ENCODE data around the gene OR5B12.
"Not testable (repeated sequence)": the region's sequence is repeated elsewhere in the genome, so short reads cannot be mapped to it uniquely, and the experiment has no call there.

Gene OR5B12

DNA sequence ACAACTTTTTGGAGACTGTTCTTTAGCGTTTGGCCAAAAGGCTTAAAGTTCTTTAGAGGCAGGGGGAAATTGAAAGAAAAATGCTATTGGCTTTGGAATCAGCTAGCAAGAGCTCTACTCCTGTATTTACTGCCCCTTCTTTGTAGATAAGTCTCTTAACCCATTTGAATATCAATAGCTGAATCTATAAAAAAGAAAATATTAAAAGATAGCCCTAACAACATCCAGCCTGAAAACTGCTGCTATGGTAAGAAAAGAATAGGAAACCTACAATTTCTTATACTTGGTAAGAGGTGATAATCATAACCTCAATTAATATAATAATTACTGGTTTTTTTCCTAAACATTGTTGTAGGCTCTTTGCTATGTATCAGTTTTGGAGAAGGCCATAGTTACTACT is at the start of gene OR5B12:
Gene OR5B12 (minus strand): TSS at position 101 of the 400 bp plus-strand sequence. CDS start 2,085 bp downstream, outside the sequence.
- no peak for DNase-seq

DNA sequence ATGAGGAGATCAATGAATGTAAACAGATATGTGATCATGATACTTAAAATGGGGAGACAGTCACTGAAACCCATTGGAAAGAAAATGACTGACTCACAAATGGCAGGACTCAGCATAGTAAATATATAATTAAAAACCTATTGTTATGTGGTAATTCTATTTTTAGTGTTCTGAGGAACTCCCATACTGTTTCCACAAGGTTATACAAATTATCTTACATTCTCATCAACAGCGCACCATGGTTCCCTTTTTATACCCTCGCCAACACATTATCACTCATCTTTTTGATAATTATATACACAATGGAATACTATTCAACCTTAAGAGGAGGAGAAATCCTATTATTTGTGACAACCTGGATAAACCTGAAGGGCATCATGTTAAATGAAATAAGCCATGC is 48.8 kb upstream of the OR5B12 start:
- no peak for DNase-seq

DNA sequence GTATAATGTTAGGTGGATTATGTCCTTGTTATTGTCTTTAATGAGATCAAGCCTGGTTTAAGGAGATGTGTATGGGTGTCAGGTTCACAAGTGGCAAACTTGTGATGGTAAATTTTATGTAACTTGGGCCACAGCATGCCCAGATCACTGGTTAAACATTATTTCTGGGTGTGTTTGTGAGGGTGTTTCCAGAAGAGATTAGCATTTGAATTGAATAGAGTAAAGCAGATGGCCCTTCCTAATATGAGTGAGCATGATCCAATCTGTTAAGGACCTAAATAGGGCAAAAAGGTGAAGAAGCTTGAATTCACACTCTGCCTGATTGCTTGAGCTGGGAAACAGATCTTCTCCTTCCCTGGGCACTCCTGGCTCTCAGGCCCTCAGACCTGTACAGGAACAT is 45.1 kb upstream of the OR5B12 start:
- no peak for DNase-seq

DNA sequence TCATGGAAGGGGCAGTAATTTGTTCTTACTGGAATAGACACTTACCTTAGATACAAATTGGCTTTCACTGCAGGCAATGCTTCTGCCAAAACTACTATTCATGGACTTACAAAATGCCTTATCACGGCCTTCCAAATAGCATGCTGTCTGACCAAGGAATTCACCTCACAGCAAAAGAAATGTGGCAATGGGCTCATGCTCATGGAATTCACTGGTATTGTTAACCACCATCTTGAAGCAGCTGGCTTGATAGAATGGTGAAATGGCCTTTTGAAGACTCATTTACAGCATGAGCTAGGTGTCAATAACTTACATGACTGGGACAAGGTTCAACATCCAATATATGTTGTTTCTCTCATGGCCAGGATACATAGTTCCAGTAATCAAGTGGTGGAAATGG is 43.9 kb upstream of the OR5B12 start:
- no peak for DNase-seq

DNA sequence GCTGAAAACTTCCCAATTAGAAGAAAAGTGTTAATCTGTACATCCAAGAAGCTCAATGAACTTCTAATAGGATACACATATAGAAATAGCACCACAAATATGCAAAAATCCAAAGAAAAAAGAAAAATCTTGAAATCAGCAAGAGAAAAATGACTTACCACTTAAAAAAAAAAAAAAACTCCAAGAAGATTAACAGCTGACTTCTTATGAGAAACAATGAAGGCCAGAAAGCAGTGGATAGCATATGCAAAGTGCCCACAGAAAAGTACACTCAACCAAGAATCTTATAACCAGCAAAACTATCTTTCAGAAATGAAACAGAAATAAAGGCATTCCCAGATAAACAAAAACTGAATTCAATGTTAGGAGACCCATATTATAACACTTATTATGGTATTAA is 29.9 kb upstream of the OR5B12 start:
- DNase-seq, result no peak

DNA sequence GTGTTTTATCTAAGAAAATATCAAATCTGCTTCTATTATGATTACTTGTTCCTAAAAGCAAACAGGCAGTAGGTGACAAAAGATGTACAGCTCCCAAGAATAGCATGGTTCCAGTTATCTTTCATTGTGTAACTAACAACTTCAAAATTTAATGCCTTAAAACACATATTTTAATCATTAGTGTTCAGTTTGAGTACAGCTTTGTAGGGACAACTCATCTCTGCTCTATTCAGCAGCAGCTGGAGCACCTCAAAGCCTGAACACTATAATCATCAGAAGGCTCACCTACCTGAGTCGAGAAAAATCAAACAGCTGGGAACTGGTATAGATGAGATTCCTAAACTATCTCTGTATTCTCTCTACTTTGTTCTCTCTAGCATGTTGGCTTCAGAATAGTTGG is 24.3 kb upstream of the OR5B12 start:
- DNase-seq, result no peak

DNA sequence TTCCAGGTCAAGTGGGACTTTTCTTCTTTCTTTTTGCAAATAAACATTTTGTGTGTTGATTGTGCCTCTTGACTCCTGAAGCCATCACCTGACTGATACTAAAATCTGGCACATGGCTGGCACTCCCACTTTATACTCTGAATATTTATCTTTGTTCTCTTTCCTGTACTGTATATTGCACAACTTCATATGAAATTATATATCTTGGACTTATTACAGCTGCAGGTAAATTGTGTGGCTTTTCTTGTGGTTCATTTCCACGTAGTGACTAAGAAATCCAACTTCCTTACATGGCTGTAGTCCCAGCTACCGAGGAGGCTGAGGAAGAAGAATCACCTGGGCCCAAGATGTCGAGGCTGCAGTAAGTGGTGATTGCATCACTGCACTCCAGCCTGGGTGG is 23.7 kb upstream of the OR5B12 start:
- DNase-seq, result no peak

DNA sequence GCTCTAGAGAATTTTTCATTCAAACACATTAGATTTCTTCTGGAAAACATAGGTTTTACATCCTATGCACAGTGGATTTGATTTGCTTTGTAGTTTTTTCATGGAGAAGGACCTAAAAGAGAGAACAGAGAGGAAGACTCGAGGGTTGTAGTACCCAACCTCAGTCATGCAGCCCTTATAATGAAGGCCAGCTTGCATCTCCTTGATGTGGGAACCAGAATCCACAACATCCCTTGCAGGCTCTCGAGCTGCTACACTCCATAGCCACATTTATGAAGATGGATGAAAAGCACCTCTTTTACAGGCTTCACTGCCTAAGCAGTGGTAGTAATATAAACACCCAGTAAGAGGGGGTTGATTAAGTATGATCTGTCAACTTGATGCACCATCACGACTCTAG is 9.5 kb upstream of the OR5B12 start:
- DNase-seq, result no peak

DNA sequence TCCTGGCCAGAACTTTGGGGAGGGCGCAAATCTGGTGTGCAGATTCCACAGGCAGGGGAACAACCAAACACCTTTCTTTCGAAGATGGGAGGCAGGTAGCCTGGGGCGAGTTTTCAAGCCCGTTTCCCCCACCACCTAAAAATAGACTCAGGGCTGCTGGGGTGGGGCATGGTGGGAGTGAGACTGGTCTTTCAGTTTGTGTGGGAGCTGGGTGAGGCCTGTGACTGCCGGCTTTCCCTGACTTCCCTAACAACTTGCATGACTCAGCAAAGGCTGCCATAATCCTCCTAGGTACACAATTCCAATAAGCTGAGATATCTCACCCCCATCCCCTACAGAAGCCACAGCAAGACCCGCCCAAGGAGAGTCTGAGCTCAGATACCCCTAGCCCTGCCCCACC is 4.3 kb upstream of the OR5B12 start:
- DNase-seq, result no peak

DNA sequence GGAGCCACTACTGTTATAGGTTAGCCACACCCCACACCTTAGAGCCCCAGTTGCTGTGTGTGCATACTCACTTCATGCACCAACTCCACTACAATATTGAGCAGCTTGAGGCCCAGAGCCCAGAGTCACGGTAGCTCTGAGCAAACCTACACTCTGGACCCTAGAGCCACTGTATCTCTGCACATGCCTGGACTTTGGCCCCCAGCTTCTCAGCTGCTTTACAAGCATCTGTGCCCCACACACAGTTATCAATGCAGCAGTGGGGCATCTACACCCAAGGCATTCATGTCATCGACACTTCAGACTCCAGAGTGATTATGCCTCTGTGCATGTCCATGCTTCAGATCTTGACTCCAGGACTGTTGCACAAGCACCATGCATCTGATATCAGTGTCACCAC is 2.3 kb upstream of the OR5B12 start:
- no peak for DNase-seq

DNA sequence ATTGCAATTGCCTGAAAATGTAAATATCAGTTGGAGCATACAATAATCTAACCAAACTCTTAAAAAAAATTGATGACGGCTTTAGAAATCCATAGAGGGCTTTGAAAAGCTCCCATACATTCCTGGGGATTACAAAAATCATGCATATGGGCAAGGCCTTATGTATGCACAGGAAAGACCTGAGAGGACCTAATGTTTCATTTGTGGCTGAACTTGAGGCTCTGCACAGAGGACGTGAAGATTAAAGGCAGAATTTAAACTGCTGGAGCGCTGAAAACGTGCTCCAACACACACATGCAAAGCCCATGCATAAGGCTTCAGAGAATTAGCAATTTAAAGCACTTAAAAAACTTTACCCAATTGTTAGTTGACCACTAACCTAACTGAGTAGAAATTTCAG is 3.5 kb downstream of the OR5B12 start:
- DNase-seq, result no peak

DNA sequence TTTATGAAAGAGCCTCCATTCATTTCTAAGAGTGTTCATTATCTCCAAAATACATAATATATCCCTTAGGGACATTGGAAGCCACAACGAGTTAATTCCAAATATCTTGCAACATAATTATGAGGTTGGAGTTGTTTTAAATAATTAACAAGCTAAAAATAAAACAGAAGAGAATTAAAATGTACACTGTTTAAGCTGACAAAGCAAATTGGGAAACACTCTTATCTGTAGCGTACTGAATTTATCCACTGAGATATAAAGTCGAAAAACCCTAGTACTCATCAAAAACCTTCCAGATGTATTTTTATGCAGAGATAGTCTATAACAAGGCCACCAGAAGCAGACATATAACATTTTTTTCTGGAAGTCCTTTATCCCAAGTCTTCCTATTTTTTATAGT is 7.8 kb downstream of the OR5B12 start:
- no peak for DNase-seq

DNA sequence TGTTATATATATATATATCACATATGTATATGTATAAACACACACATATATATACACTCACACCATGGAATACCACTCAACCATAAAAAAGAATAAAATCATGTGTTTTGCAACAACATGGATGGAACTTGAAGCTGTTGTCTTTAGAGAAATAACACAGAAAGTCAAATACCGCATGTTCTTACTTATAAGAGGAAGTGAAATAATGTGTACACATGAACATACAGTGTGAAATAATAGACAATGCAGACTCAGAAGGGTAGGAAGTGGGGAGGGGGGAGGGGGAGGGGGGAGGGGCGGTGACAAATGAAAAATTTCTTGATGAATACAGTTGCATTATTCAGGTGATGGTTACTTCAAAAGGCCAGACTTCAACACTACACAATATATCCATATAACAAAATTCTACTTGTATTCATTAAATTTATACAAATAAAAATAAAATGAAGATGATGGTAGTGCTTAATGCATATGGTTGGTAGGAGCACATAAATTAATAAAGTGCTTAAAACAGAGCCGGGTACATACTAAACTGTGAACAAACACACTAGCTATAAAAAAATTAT is 8.3 kb downstream of the OR5B12 start:
- DNase-seq, result peak in 1 of 3 donors; percentile 2

DNA sequence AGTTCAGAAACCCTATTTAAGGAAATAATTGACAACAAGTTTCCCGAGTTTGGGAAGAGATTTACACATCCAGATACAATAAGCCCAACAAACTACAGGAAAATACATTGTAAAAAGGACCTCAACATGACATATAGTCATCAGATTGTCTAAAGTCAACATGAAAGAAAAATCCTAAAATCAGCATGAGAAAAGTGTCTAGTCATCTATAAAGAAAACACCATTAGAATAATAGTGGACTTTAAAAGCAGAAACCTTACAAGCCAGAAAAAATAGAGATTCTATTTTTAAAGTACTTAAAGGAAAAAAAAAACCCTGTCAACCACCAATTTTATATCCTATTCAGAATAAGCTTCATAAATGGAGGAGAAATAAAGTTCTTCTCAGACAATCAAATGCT is 12.8 kb downstream of the OR5B12 start:
- DNase-seq, result no peak

DNA sequence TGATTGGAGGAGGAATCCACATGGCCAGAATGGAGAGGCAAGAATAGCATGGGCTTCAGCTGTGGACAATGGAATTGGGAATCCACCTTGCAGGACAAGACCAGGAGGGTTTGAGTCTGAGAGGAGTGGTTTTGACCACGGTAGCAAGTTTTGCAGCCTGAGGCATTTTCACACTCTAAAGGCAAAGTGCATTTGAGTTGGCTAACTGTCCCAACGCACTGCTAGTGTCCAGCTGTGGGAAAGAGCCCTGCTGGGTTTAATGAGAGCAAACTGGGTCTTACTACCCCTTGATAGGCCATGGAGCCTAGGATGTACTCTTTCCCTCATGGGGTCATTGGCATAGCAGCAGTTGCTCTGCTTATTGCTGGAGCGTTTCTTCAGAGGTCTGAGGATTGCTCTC is 14.0 kb downstream of the OR5B12 start, which contains the start of gene OR5B2:
Gene OR5B2 (minus strand): TSS at position 101 of the 400 bp plus-strand sequence. CDS start 4,860 bp downstream, outside the sequence.
- no peak for DNase-seq

DNA sequence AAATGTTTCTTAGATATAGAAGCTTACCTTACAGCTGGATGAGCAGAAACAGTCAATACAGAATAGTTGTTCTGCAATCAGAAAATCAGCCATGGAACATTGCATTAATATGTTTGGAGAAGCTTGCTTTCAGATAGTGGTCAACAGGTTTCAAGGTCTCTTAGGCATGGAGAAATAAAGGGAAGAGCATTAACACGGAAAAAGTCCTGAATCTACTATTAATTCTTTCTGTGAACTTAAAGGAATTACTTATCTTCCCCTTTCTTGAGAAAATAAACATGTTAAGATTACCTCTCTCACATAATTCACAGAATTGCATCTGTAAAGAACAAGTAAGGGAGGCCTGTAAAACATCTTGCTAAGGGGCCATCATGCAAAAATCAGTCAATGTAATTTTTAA is 35.3 kb downstream of the OR5B12 start, which contains the start of gene OR5B3:
Gene OR5B3 (minus strand): TSS at position 101 of the 400 bp plus-strand sequence. CDS start 3,465 bp downstream, outside the sequence.
- no peak for DNase-seq

DNA sequence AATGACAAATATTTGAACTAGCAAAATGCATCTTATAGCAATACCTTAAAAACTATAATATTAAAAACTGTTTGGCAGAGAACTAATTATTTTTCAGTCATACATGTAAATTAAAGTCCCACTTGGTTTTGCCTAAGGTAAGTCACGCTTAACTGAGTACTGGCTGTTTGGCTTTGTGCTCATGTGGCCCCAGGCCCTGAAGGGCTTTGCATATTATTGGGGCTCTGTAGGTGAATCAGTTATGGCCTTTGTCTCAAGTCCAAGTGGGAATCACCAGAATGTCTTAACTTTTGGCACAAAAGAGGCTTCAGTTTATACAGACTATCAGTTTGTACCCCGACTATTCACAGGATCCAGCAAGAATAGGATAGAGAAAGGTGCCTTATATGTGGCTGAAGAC is 42.4 kb downstream of the OR5B12 start:
- not testable (repeated sequence) for DNase-seq

DNA sequence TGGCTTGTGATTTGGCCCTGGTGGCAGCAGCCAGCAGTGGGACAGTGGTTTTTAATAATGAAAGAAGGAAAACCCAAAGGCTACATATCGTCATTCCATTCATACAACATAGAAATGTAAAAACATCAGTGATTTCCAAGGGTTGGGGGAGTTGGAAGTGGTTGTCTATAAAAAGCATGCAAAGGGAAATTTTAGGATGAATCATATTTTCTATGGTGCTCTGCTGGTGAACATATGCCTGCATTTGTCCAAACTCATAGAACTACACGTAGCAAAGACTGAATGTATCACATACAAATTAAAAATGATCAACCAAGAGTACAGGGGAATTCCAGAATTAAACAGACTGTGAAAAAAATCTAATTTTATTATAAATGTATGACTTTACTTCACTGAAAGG is 46.5 kb downstream of the OR5B12 start:
- DNase-seq, result no peak

DNA sequence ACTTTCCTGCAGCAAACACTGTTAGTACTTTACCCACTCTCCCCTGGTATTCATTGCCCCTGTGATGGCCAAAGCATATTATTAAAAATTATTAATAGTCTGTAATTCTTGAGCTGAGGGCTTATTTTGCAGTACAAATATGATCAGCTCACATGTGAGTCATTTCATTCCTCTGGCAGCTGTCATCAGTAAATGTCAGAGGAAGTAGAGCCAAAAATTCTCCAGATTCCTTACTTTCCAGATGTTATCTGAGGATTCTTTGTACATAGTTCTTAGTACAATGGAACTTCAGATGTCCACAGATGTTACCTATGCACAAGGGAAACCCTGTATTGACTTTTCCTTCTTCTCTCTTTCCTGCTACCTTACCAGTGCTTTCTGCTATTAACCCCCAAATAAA is 47.8 kb downstream of the OR5B12 start:
- DNase-seq, result no peak

DNA sequence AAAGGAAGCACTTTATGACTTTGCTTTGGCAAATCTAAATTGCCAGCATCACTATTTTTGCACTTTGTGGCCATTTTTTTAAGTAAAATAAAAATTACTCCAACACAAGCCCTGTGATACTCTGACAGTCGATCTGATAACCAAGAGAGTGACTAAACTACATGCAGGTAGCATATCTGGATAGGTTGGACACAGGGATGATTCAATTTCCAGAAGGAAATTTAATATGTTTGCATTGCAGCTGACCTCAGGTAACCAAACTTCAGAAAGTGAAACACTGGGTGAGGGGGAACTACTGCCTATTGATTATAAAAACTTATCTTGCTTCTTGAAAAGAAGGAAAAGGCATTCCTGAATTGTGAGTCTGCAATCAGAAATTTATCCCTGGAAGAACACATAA is 49.3 kb downstream of the OR5B12 start:
- DNase-seq, result no peak

DNA sequence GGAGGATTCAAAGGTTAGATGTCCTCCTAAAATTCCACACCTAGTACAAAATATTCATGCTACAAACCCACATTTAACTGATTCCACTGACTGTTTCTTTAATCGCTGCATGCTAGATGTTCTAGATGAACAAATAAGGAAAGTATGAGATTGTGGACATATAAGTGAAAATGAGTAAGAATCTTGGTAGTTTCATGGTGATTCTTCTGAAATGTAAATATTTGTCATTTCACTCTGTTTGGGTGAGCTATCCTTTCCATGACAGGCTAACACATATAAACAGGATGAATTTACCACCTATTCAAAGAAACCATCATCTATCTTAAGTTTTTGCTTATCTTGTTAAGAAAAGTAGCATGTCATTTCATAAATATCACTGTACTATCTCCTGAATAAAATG is 50.2 kb downstream of the OR5B12 start:
- DNase-seq, result no peak

DNA sequence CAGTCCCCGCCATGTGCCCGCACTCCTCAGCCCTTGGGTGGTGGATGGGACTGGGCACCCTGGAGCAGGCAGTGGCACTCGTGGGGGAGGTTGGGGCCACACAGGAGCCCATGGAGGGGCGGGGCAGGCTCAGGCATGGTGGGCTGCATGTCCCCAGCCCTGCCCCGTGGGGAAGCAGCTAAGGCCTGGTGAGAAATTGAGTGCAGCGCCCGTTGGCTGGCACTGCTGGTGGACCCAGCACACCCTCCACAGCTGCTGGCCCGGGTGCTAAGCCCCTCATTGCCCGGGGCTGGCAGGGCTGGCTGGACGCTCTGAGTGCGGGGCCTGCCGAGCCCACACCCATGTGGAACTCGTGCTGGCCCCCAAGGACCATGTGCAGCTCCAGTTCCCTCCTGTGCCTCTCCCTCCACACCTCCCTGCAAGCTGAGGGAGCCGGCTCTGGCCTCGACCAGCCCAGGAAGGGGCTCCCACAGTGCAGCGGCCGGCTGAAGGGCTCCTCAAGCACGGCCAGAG is 51.4 kb downstream of the OR5B12 start:
- no peak for DNase-seq

Data from suppressor macrophage treated with lipopolysaccharide for 1 hour (primary cell).